CD4-positive, alpha-beta memory T cell (primary cell): ENCODE results near the gene HIPK2. TPM values are rescaled to one million over a fixed set of nuclear protein-coding genes. Genes with fewer than 3 reads are reported as not detected.

Source experiments
- CTCF ChIA-PET: fragments of 350-600 bp; sonication (Branson Sonifier 250); formaldehyde crosslinking; loops from one replicate; lab custom pipeline; 2021; ENCODE audit warnings: inconsistent platforms; ENCODE audit not compliant: partially characterized antibody; lab: Charles Lee
- POLR2A ChIA-PET: fragments of 350-600 bp; sonication (Branson Sonifier 250); formaldehyde crosslinking; loops from one replicate; lab custom pipeline; 2021; ENCODE audit not compliant: partially characterized antibody; lab: Charles Lee
- DNase-seq, 5 donors: peaks; one replicate each; pipeline versions ENCODE4 v3.0.0 to v3.0.0-alpha.2; 2020 to 2022; ENCODE audit warnings: mixed read lengths in 1 of 5
- H3K27ac ChIP-seq: one replicate; pipeline ENCODE4 v1.7.0; 2013; ENCODE audit warnings: low read depth, low read length
- H3K27me3 ChIP-seq: 2 replicates; pipeline ENCODE4 v1.7.0; 2013; ENCODE audit warnings: mild to moderate bottlenecking, low read length, moderate library complexity; ENCODE audit not compliant: insufficient read depth
- H3K36me3 ChIP-seq: 2 replicates; pipeline ENCODE4 v1.7.0; 2013; ENCODE audit warnings: mild to moderate bottlenecking, low read length, moderate library complexity; ENCODE audit not compliant: insufficient read depth
- H3K4me1 ChIP-seq: 2 replicates; pipeline ENCODE4 v1.7.0; 2013; ENCODE audit warnings: mild to moderate bottlenecking, low read length, moderate library complexity; ENCODE audit not compliant: insufficient read depth
- H3K4me3 ChIP-seq, 2 donors: one replicate each; pipeline ENCODE4 v1.7.0; 2013; ENCODE audit warnings: low read length in 2 of 2, mild to moderate bottlenecking in 1 of 2
- H3K9me3 ChIP-seq, 2 donors: one replicate each; pipeline ENCODE4 v1.7.0; 2013; ENCODE audit warnings: low read length in 2 of 2, control low read depth in 1 of 2; ENCODE audit not compliant: control insufficient read depth in 1 of 2
- H3K27ac Mint-ChIP-seq, 7 donors: one replicate each; pipeline ENCODE4 v1.8.0; 2020 to 2021; ENCODE audit warnings: mixed read lengths in 7 of 7, mild to moderate bottlenecking in 6 of 7, inconsistent platforms in 3 of 7, moderate library complexity in 3 of 7
- H3K27me3 Mint-ChIP-seq, 2 donors: one replicate each; pipeline ENCODE4 v1.8.0; 2020 to 2021; ENCODE audit warnings: mixed read lengths in 2 of 2
- H3K36me3 Mint-ChIP-seq, 2 donors: one replicate each; pipeline ENCODE4 v1.8.0; 2020 to 2021; ENCODE audit warnings: mixed read lengths in 2 of 2, inconsistent platforms in 1 of 2, mild to moderate bottlenecking in 1 of 2
- H3K4me1 Mint-ChIP-seq, 4 donors: one replicate each; pipeline ENCODE4 v1.8.0; 2020 to 2021; ENCODE audit warnings: mixed read lengths in 4 of 4, mild to moderate bottlenecking in 1 of 4
- H3K4me3 Mint-ChIP-seq, 8 donors: one replicate each; pipeline ENCODE4 v1.8.0; 2020 to 2021; ENCODE audit warnings: mixed read lengths in 8 of 8, mild to moderate bottlenecking in 7 of 8, moderate library complexity in 6 of 8, inconsistent platforms in 3 of 8
- H3K9me3 Mint-ChIP-seq, 8 donors: one replicate each; pipeline ENCODE4 v1.8.0; 2020 to 2021; ENCODE audit warnings: mixed read lengths in 8 of 8, mild to moderate bottlenecking in 5 of 8, inconsistent platforms in 3 of 8, moderate library complexity in 1 of 8
- intact Hi-C: fragments of 100-400 bp; cut with micrococcal nuclease; formaldehyde crosslinking; loops from one replicate; pipeline ENCODE4 v1.15.1; 2023
- polyA plus RNA-seq, 2 donors: library from polyadenylated mRNA; unstranded; fragments of 300-500 nt; fragmentation: Illumina TruSeq; gene quantifications; one replicate each; pipeline ENCODE4 v1.2.3, GENCODE V29; 2021
- total RNA-seq, 2 experiments: library from RNA; stranded (reverse); gene quantifications; one replicate each; pipeline ENCODE4 v1.2.3, GENCODE V29; 2021

Gene HIPK2
- total and polyA plus RNA-seq, 4 experiments from 2014 or later = 0.87 to 34.1 (median 17.8) TPM

DNA sequence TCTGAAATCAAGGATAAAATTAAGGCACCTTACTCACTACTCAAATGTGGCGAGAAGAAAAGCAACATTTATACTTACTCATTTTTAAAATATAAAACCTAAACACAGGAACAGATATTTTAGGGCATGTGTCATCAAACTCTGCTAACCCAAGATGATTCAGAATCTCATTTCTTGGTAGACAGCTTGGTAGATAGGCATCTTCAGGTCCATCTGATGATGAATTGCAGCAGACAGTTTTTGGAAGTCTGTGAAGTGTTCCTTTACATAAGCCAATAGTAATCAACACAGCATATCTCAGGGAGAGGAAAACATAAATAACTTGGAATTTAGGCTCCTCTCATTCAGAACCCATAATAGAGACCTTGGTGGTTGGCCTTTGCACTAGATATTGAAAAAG, 3.4 kb downstream of the HIPK2 start:
- CTCF ChIA-PET = interaction anchor here (0.6 kb wide), 1 partner anchor 53 kb away, joined by 3 read pairs; no protein-coding TSS in a partner anchor
- intact Hi-C loops = loop anchor here (10.0 kb wide), 2 partner anchors 700 to 1240 kb away; partner anchors contain the start of genes MKRN1 and MRPS33
- peak overlapping the region in 3 of 7 donors; percentile 52 to 98 (median 72) for H3K27ac Mint-ChIP-seq

DNA sequence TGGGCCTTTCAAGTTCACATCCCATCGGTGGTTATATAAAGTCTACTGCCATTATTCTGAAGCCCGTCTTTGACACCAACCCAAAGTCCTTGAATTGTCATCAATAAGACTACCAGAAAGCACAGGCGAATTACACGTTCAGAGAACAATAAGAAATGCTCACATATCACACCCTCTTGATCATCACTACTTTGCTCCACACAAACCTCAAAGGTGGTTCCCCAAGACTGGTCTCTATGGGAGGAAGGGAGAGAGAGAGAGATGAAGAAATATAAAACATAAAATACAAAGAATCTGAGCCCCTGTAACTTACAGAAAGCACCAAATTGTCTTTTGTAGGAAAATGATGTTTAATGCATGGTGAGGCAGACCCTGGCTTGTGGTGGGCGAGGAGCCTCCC, 4.4 kb downstream of the HIPK2 start:
- CTCF ChIA-PET = no interaction called here
- Histone ChIP-seq H3K36me3 (no peaks in the 10 kb centered on the region), H3K9me3 (no peaks in the 10 kb centered on the region), H3K27ac (no peak overlapping the region), H3K4me3 (no peak overlapping the region), H3K4me1 (peaks cover 70% of the 10 kb centered on the region), H3K27me3 (no peaks in the 10 kb centered on the region)
- Mint-ChIP-seq H3K36me3 (peaks cover 0 to 15% of the 10 kb centered on the region in 2 donors), H3K27me3 (peaks cover 0 to 1% of the 10 kb centered on the region in 2 donors), H3K27ac (peak overlapping the region in 5 of 7 donors; percentile 21 to 62 (median 44)), H3K4me3 (peak overlapping the region in 6 of 8 donors; percentile 6 to 50 (median 20)), H3K9me3 (no peaks in the 10 kb centered on the region), H3K4me1 (peaks cover 52 to 84% (median 67%) of the 10 kb centered on the region in 4 donors)
- intact Hi-C loops = loop anchor here (10.0 kb wide), 2 partner anchors 701 to 1241 kb away; partner anchors contain the start of genes MKRN1 and MRPS33
- POLR2A ChIA-PET = no interaction called here
- no peak for DNase-seq

More for the DNA sequence above, 3.4 kb downstream of the HIPK2 start:
- POLR2A ChIA-PET = no interaction called here
- Histone ChIP-seq H3K9me3 (no peaks in the 10 kb centered on the region), H3K36me3 (no peaks in the 10 kb centered on the region), H3K4me3 (no peak overlapping the region), H3K27ac (no peak overlapping the region), H3K4me1 (peaks cover 69% of the 10 kb centered on the region), H3K27me3 (no peaks in the 10 kb centered on the region)
- peaks cover 0 to 2% (median 0%) of the 10 kb centered on the region in 8 donors for H3K9me3 Mint-ChIP-seq
- peaks cover 49 to 84% (median 65%) of the 10 kb centered on the region in 4 donors for H3K4me1 Mint-ChIP-seq
- peaks cover 0 to 1% of the 10 kb centered on the region in 2 donors for H3K27me3 Mint-ChIP-seq
- no peak for DNase-seq
- H3K4me3 Mint-ChIP-seq = peak overlapping the region in 4 of 8 donors; percentile 99 to 100 (median 100)
- H3K36me3 Mint-ChIP-seq = peaks cover 0 to 23% of the 10 kb centered on the region in 2 donors

DNA sequence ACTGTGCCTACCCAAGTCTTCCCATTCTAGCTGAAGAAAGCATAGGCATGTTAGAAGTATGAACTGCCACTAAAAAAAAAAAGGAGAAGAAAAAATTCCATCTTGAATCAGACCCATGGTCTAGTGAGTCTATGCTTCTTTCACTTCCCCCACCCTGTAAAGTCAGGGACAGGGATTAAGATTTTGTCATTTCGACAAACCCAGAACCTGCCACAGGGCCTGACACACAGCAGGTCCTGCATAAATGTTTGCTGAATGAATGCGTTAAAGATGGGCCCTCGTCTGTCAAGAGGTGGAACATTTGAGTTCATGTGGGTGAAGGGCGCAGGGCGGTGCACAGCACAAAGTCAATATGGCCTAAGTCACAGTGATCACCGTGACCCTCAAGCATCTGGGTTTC, 4.9 kb downstream of the HIPK2 start:
- peaks cover 75% of the 10 kb centered on the region for H3K4me1 ChIP-seq
- CTCF ChIA-PET = interaction anchor here (1.0 kb wide), 1 partner anchor 27 kb away, joined by 3 read pairs; no protein-coding TSS in a partner anchor
- H3K9me3 Mint-ChIP-seq = no peaks in the 10 kb centered on the region
- peak overlapping the region in 5 of 7 donors; percentile 29 to 62 (median 31) for H3K27ac Mint-ChIP-seq
- H3K4me1 Mint-ChIP-seq = peaks cover 57 to 87% (median 71%) of the 10 kb centered on the region in 4 donors
- H3K4me3 Mint-ChIP-seq = peak overlapping the region in 2 of 8 donors; percentile 5 to 17
- DNase-seq = no peak
- intact Hi-C loops = loop anchor here (10.0 kb wide), 2 partner anchors 702 to 1242 kb away; partner anchors contain the start of genes MKRN1 and MRPS33
- H3K9me3 ChIP-seq = no peaks in the 10 kb centered on the region
- no peaks in the 10 kb centered on the region for H3K36me3 ChIP-seq
- POLR2A ChIA-PET = no interaction called here
- peaks cover 0 to 13% of the 10 kb centered on the region in 2 donors for H3K36me3 Mint-ChIP-seq
- peaks cover 0 to 1% of the 10 kb centered on the region in 2 donors for H3K27me3 Mint-ChIP-seq
- H3K4me3 ChIP-seq = no peak overlapping the region
- no peak overlapping the region for H3K27ac ChIP-seq
- H3K27me3 ChIP-seq = no peaks in the 10 kb centered on the region

DNA sequence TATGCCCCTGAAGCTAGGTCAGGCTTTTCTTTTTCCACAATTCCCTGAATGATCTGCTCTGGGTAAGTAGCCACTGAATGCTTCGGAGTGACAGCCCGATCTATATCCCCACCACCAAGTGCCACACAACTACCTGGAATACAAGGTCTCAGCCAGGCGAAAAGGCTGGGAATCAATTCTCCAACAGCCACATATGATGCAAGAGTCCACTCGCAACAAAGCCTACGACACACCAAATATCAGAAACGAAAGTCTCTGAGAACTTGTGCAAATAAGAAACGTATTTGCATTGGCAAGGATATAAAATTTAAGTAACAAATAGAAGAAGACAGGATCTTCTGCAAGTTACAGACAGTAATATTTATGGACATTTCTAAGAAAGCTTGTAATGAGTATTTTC, 5.7 kb downstream of the HIPK2 start:
- intact Hi-C loops = loop anchor here (10.0 kb wide), 2 partner anchors 703 to 1243 kb away; partner anchors contain the start of genes MKRN1 and MRPS33
- H3K4me1 Mint-ChIP-seq = peaks cover 64 to 94% (median 79%) of the 10 kb centered on the region in 4 donors
- H3K4me1 ChIP-seq = peaks cover 82% of the 10 kb centered on the region
- peak overlapping the region in 3 of 7 donors; percentile 43 to 82 (median 74) for H3K27ac Mint-ChIP-seq
- H3K27me3 Mint-ChIP-seq = peaks cover 0 to 1% of the 10 kb centered on the region in 2 donors
- H3K27me3 ChIP-seq = no peaks in the 10 kb centered on the region
- no peak for DNase-seq
- ChIA-PET CTCF (interaction anchor here (1.0 to 1.2 kb wide), 2 partner anchors 26 to 126 kb away, joined by 3 read pairs; no protein-coding TSS in a partner anchor), POLR2A (no interaction called here)
- H3K9me3 ChIP-seq = no peaks in the 10 kb centered on the region
- no peak overlapping the region for H3K27ac ChIP-seq
- H3K36me3 Mint-ChIP-seq = peaks cover 0 to 13% of the 10 kb centered on the region in 2 donors
- H3K9me3 Mint-ChIP-seq = no peaks in the 10 kb centered on the region
- H3K36me3 ChIP-seq = no peaks in the 10 kb centered on the region
- H3K4me3 Mint-ChIP-seq = peak overlapping the region in 2 of 8 donors; percentile 49 to 73
- no peak overlapping the region for H3K4me3 ChIP-seq

DNA sequence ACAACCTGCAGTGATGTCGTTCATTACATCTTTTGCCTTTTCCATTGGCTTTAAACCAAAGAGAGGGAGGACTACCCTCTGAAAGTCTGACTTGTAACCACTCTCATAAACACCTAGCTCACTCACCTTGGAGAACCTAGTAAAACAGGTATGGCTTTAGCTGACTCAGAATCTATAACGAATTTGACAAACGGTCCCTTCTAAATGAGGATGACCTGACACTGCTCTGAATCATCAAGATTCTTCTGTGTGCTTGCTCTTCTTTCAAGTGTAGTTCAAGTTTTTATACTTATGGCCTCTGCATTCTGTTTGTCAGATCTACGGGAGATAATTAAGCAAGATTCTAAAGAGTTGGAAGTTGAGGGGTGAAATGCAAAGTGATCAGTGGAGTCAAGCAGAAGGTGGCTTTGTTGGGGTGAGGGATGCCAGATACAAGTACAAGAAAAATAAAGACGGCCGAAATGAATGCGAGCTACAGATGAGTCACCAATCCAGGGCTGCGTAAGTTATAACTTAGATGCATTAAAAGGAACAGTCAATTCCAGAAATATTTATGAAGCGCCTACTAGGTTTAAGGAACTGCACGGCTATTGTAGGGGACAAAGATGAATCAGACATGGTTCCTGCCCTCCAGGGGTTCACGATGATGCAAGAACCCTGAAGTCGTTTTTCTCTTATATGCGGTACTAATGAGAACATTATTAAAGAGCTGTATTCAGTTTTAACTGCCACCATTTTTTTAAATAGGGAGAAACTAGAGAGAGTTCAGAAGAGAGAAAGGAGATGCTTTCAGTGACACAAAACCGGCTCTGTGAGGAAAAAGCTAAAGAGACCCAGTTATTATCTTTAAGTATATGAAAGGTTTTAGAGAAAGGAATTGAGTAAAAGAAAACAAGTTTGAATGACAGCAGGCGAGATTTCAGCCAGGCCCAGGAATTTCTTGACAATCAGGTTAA, 6.5 kb downstream of the HIPK2 start:
- DNase-seq = no peak
- Histone ChIP-seq H3K27me3 (no peaks in the 10 kb centered on the region), H3K27ac (no peak overlapping the region), H3K9me3 (no peaks in the 10 kb centered on the region), H3K4me1 (peaks cover 91% of the 10 kb centered on the region), H3K36me3 (no peaks in the 10 kb centered on the region), H3K4me3 (no peak overlapping the region)
- POLR2A ChIA-PET = interaction anchor here (1.8 kb wide), 1 partner anchor 34 kb away, joined by 4 read pairs; no protein-coding TSS in a partner anchor
- peak overlapping the region; percentile 81 to 94 (median 86) for H3K27ac Mint-ChIP-seq
- H3K4me3 Mint-ChIP-seq = peak overlapping the region in 7 of 8 donors; percentile 14 to 74 (median 40)
- H3K36me3 Mint-ChIP-seq = peaks cover 0 to 5% of the 10 kb centered on the region in 2 donors
- CTCF ChIA-PET = interaction anchor here (1.0 to 1.6 kb wide), 5 partner anchors 8 to 231 kb away, joined by 3 to 4 read pairs (median 3); no protein-coding TSS in a partner anchor
- H3K9me3 Mint-ChIP-seq = no peaks in the 10 kb centered on the region
- peaks cover 68 to 94% (median 84%) of the 10 kb centered on the region in 4 donors for H3K4me1 Mint-ChIP-seq
- H3K27me3 Mint-ChIP-seq = no peaks in the 10 kb centered on the region
- intact Hi-C loops = loop anchor here (10.0 kb wide), 2 partner anchors 704 to 1244 kb away; partner anchors contain the start of genes MKRN1 and MRPS33

DNA sequence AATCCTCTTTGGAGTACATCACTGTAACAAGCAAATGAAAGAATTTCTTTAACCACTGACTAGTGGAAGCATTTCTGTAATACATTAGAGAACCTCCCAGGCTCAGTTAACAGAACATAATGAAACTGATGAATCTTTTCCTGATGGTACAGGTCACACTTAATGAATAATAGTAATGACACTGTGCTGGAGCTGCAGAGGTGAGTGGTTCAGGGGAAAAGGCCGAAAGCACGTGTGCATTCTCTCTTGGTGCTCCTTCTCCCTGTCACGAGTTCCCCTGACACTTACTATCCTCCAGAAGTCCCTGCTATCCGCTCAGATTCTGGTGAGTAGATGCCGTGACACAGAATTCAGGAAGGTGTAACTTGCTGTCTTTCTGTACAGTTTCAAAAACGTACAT, 8.0 kb downstream of the HIPK2 start:
- Histone ChIP-seq H3K9me3 (no peaks in the 10 kb centered on the region), H3K36me3 (no peaks in the 10 kb centered on the region), H3K4me1 (peaks cover 78% of the 10 kb centered on the region), H3K27ac (peak overlapping the region; percentile 56), H3K27me3 (no peaks in the 10 kb centered on the region), H3K4me3 (no peak overlapping the region)
- Mint-ChIP-seq H3K27me3 (no peaks in the 10 kb centered on the region), H3K4me3 (peak overlapping the region in 5 of 8 donors; percentile 54 to 93 (median 67)), H3K4me1 (peaks cover 64 to 91% (median 80%) of the 10 kb centered on the region in 4 donors), H3K9me3 (no peaks in the 10 kb centered on the region), H3K27ac (peak overlapping the region; percentile 84 to 91 (median 87)), H3K36me3 (peaks cover 0 to 3% of the 10 kb centered on the region in 2 donors)
- POLR2A ChIA-PET = interaction anchor here (1.8 to 3.3 kb wide), 2 partner anchors 32 kb away, joined by 4 to 14 read pairs; no protein-coding TSS in a partner anchor
- intact Hi-C loops = loop anchor here (10.0 kb wide), 2 partner anchors 705 to 1245 kb away; partner anchors contain the start of genes MKRN1 and MRPS33
- CTCF ChIA-PET = interaction anchor here (1.5 to 2.5 kb wide), 5 partner anchors 9 to 233 kb away, joined by 3 to 15 read pairs (median 4); no protein-coding TSS in a partner anchor
- no peak for DNase-seq
